Endothelial cell of umbilical vein (primary cell): ENCODE results near the gene PTGDR.

Experiments
- EZH2 ChIP-seq: IDR thresholded peaks from 2 replicates; pipeline ENCODE4 v1.6.1; 2012; ENCODE audit warnings: borderline replicate concordance, low read depth, mild to moderate bottlenecking, moderate library complexity, low read length, inconsistent platforms; ENCODE audit not compliant: severe bottlenecking
- MYC ChIP-seq: IDR thresholded peaks from one replicate; pipeline ENCODE4 v1.6.1; 2011; ENCODE audit warnings: mild to moderate bottlenecking, low read depth, low read length
- POLR2A ChIP-seq: IDR thresholded peaks from 2 replicates; pipeline ENCODE4 v1.6.1; 2012; ENCODE audit warnings: low read depth, mild to moderate bottlenecking, control low read depth, low read length
- POLR2AphosphoS5 ChIP-seq: IDR thresholded peaks from 2 replicates; pipeline ENCODE4 v1.6.1; 2012; ENCODE audit warnings: low read depth, mild to moderate bottlenecking, control low read depth, low read length, moderate library complexity; ENCODE audit not compliant: insufficient read depth
- TF ChIP-seq, protein P1 (sequence below), 2 donors: IDR thresholded peaks; 1 replicate in 1 of 2; 2 replicates in 1 of 2; pipeline ENCODE4 v1.5.1; 2011; ENCODE audit warnings: low read length in 2 of 2, mild to moderate bottlenecking in 2 of 2, moderate library complexity in 2 of 2, control low read depth in 1 of 2, inconsistent platforms in 1 of 2, low read depth in 1 of 2; ENCODE audit not compliant: insufficient read depth in 1 of 2; ENCODE audit errors: extremely low read depth in 1 of 2
- TF ChIP-seq, protein P2 (sequence below): IDR thresholded peaks from 2 replicates; pipeline ENCODE4 v1.6.1; 2011; ENCODE audit not compliant: insufficient read depth, insufficient read length

DNA sequence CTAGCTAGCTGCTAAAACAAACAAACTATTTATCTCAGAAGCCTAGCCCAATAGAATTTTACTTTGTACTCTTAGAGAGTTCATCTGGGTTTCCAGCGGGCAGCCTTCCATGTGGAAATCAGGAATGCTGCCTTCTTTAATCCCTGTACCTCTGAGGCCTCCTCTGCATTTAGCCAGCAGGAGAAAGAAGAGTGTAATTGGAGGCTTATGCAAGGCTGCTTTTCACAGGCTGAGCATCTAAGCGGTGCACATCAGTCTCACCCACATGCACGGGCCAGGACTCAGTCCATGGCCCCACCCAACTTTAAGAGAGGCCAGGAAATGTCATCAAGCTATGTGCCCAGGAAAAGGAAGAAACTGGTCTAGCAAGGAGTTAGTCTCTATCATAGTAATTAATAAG lies 14.0 kb upstream of the PTGDR start:
- TF ChIP-seq, protein P1, sequence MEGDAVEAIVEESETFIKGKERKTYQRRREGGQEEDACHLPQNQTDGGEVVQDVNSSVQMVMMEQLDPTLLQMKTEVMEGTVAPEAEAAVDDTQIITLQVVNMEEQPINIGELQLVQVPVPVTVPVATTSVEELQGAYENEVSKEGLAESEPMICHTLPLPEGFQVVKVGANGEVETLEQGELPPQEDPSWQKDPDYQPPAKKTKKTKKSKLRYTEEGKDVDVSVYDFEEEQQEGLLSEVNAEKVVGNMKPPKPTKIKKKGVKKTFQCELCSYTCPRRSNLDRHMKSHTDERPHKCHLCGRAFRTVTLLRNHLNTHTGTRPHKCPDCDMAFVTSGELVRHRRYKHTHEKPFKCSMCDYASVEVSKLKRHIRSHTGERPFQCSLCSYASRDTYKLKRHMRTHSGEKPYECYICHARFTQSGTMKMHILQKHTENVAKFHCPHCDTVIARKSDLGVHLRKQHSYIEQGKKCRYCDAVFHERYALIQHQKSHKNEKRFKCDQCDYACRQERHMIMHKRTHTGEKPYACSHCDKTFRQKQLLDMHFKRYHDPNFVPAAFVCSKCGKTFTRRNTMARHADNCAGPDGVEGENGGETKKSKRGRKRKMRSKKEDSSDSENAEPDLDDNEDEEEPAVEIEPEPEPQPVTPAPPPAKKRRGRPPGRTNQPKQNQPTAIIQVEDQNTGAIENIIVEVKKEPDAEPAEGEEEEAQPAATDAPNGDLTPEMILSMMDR (IDR thresholded peaks at IDR 0.05; ENCODE audit: extremely low read depth in 1 of 2, insufficient read depth in 1 of 2, low read depth in 1 of 2, low read length in 2 of 2) = no peak
- TF ChIP-seq POLR2AphosphoS5 = no peak
- no peak for TF ChIP-seq EZH2
- TF ChIP-seq, protein P2, sequence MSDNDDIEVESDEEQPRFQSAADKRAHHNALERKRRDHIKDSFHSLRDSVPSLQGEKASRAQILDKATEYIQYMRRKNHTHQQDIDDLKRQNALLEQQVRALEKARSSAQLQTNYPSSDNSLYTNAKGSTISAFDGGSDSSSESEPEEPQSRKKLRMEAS = no peak
- no peak for TF ChIP-seq POLR2A
- TF ChIP-seq MYC = no peak
